G401.6 (cell line): ENCODE results near the gene SLIT3.

ENCODE experiments used
- FAIRE-seq: peaks from 2 replicates; lab custom pipeline; 2012; peaks lifted over from hg19 to GRCh38; lab: Jason Lieb, UNC

Gene SLIT3

DNA sequence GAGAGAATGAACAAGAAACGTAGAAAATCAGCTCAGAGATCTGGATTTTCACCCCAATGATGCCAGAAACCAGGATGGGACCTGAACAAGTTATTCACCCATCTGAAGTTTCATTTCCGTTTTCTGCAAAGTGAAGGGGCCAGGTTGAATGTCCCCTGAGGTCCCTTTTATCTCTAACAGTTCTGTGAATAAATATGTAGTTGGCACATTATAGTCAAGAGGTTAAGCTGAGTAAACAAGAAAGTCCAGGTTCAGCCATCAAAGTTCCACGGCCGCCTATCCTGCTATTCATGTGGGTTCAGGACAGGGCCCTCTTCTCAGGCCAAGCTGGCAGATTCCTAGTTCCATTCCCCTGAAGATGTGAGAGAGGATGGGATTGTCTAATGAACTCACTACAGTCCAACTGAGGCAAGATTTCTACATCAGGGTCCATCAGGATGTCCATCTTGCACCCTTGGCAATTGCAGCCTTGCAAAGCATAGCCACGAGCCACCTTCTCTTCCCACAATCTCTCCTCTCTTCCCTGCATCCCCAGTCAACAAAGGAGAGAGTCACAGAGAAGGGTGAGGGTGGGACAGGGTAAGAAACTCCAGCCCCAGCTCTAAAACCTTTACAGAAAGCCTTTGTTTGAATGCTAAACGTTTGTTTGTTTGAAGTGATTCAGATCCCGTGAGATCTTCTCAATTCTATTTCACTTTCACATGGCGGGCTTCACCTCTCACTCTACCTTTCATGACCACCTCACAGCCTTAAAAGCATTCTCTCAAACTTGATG is 311.0 kb downstream of the SLIT3 start:
- no peak for FAIRE-seq

DNA sequence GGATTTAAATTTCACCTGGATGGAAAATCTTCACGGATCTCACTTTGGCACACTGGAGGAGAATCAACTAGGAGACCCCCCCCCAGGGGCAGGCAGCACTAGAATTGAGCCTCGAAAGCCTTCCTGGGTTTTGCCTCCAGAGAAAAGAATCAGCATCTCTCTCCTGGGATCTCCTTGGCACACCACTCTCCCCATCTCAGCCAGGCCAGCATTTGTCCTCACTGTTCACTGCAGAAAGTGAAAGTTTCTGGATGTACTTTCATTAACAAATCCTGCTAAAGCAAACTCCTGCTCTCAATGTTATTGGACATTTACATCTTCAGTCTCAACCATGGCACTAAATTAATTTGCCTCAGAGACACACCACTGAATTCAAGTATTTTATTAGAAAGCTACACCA is 312.2 kb downstream of the SLIT3 start:
- FAIRE-seq: no peak

DNA sequence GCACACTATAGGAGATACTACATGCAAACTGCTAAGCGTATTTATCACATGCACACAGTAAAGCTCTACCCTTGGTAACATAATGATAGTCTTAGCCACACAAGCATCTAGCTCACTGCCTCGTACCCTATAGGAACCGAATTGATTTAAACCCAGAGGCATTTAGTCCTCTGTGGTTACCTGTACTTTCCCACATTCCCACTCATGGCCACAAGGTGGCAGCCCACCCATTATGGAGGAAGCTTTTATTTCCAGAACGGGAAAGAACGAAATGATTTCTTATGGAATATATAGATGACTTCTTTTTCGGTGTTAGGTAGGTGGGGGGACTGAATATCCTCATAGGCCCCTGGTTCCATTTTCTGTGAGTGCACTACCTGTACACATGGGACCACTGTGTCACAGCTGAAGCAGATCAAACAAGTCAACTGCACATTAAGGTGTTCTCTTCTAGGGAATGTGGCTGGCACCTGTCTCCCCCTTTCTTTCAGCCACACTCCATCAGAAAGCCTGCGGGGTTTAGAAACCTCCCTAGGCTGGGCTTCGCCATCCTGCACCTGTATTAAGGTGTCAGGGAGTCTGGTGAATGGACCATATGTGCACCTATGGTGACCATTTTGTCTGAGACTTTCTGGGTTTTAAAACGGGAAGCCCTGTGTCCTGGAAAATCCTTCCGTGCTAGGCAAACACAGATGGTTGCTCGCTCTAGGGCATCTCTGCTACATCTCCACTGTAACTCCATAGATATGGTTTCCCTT is 313.2 kb downstream of the SLIT3 start:
- peak; percentile 23 for FAIRE-seq

DNA sequence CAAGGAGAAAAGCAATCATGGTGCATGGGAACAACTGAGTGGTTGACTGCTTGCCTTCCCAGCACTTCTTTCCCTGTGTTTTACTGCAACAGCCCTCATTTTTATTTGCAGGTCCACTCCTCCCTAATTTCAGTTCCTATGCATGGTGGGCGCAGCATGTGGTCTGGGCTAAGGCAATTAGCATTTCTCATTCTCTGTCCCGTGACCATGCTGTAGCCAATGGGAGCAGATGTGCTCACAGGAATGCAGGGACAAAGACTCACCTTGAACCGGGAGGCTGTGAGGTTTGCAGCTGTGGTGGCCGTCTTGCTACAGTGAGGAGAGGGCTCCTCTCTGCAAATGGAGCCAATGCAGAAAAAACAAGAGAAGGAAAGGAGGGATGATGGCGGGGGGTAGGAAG is 315.5 kb downstream of the SLIT3 start:
- FAIRE-seq: no peak

DNA sequence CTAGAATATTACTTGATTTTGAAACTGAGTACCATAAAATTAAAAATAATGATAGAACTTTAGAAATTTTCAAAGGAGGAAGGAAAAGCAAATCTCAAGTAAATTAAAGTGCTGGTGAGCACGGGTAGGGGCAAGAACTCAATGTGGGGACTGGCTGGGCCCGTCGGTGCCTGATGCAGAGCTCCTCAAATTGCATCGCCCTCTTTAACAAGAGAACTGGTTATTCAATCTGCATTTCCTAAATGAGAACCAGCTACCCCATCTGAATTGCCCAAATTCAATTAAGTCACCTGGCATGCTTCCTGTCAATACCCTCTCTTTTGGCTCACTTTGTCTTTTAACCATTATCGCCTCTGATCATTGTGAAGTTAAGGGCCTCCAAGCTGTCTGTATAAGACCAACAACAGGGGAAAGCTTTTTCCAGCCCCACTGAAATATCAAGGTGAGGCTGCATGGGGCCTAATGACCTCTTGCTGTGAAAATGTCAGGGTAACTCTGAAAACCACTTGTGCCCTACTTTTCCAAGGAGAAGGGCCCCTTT is 316.7 kb downstream of the SLIT3 start:
- FAIRE-seq: no peak

DNA sequence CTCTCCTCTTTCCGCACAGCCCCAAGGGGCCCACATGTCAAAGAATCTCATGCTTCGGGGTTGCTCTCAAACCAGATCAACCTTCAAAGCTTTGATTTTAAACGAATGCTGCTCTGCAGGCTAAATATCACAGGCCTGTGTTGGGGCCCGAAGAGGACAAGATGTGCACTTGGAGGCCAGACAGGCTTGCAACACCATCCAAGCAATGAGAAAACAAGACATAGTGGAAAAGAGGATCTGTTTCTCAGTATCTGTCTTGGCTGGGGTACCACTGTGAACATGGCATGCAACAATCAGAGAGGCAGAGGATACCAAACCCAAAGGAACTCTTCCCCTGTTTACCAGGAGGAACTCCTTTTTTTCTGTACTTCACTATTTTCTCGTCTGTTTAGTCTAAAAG is 321.8 kb downstream of the SLIT3 start:
- no peak for FAIRE-seq

DNA sequence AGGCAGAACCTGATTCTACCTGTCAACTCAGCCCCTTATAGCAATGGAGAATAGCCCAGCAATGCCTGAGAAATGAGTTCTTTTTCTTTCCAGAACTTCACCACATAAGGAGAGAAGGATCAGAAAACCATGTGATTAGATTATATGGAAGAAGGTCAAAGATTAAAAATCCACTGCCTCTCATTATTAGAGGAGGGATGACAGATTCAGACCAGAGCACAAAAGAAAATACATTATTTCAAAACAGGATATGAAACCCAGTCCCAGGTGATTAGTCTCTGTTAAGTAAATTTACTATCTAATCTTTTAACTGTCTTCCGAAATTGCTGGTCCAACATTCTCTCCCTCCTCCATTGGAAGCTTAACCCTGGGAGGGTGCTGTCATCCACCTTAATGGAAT is 322.4 kb downstream of the SLIT3 start:
- FAIRE-seq: no peak

DNA sequence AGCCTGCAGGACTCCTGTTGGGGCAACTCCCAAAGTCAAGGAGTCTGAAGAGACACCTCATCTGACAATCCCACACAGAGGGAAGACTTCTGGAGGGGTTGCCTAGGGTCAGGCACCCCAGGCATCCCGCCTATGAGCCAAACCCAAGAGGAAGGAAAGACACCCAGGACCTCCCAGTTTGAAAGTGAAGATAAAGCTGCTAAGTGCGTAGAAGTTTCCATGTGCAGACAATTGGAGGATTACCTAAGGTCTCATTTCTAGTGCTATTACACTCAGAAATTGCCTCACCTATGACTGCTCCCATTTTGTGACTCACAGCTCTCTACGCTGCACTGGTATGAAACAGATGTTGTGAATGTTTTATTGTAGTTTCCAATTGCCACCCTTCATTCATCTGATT is 322.9 kb downstream of the SLIT3 start:
- no peak for FAIRE-seq

DNA sequence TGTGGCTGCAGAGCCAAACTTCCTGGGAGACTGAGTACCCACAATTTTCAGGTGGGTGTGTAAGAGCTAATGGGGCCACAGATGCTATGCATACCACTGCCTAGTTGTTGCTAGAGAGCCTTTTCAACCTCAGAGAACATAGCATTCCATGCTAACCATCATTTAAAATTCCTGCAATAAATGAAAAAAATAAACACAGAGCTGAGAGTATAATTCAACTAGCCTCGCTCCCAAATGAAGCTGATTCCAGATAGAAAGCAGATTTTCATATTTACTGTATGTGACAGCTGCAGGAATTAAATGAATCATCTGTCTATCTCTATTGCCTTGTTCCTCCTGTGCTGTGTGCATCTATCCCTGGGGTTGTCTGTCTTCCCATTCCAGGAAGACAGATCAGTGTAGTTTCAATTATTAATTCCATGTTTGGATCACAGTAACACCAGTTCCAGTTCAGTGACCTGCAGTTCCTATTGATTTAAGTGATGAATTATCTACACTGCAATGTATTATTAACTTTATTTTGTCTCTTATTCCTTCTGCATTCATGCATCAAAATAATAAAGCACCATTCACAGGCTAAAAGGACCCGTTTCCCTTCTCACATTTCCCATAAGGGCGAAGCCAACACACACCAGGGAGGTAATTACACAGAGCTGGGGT is 324.5 kb downstream of the SLIT3 start:
- no peak for FAIRE-seq

DNA sequence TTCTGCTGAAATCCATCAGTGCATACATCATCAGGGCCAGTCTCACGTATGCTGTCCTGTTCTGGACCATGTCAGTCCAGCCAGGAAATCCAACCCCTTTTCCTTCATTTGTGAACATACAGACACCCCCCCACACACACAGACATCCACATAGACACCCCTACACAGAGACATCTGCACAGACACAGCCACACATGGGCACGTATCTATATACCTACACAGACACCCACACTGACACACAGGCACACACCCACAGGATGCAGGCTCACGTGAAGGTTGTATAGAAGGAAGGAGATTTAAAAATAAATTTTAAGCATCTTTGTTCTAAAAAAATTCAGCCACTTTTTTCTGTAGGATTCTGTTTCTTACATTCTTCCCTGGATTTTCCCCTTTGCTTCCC is 325.6 kb downstream of the SLIT3 start:
- no peak for FAIRE-seq

DNA sequence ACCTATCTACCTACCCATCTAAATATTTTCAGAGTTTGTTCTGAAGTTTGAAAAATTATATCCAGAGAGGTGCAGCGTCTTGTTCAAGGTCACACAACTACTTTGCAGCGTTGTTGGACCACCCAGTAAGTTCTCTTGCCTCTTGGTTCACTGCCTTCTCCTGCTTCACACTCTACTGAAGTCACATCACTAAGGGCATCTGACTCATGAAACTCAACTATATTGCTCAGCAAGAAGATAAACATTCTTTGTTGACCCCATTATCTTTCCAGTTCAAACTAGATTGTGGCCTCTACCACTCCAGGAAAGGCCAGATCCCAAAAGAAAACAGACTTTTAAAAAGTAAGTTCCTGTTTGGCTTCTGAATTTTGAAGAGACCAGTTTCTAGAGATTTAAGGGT is 326.9 kb downstream of the SLIT3 start:
- FAIRE-seq: no peak

DNA sequence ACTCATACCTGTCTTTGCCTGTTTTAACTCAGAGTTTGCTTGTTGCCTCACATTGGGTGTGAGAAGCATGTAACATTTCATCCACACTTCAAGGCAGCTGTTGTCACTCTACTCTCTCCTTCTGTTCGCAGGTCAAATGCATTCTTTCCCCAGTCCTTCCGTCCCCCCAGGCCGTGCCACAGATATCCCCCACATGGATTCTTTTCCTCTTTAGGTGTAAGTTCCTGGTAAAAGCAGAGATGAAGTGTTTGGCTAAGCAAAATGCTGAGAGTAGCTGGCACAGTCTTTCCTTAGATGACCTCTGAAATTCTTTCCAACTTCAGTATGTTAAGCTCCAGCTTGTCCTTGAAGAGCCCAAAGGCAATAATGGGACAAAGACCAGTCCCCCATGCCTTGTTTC is 328.2 kb downstream of the SLIT3 start:
- no peak for FAIRE-seq

DNA sequence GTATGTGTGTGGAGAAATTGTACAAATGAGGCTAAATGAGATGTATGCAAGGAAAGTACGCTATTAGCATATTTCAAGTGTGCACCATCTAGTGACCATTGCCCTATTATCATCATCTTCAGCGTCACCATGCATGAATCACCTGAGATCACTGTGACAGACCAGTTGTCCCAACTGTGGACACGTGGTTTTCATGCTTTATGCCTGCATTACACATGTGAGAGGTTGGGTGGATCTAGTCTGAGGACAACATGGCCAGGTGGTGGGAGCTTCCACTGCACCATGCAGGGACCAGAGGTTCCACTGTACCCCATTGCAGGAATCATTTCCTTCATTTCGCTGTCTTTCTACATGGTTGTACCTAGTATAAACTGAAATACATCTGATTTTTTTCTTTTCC is 329.8 kb downstream of the SLIT3 start:
- FAIRE-seq: no peak

DNA sequence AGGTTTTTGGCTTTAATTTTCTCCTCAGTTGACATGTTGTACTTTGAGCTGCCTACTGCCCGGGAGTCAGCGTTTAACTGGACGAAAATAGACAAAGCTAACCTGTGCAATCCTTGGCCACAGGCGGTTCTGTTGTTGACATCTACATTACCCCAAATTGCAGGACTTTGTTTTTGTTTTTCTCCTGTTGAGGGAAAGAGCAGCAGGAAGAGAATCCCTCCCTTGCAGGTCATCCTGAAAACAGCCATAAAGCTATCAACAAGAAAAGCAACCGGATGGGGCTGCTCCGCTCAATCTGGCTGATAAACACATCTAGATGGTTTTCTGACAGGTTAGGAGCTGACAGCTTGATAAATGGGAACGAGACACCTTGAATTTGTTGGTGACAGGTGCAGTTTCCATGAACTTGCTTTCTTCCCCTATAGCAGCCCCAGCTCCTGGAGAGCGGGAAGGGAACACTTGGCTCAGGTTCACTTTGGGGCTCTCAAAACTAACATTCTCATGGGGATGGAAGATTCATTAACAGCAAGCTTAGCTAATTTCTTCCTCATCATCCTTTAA is 331.5 kb downstream of the SLIT3 start:
- no peak for FAIRE-seq

DNA sequence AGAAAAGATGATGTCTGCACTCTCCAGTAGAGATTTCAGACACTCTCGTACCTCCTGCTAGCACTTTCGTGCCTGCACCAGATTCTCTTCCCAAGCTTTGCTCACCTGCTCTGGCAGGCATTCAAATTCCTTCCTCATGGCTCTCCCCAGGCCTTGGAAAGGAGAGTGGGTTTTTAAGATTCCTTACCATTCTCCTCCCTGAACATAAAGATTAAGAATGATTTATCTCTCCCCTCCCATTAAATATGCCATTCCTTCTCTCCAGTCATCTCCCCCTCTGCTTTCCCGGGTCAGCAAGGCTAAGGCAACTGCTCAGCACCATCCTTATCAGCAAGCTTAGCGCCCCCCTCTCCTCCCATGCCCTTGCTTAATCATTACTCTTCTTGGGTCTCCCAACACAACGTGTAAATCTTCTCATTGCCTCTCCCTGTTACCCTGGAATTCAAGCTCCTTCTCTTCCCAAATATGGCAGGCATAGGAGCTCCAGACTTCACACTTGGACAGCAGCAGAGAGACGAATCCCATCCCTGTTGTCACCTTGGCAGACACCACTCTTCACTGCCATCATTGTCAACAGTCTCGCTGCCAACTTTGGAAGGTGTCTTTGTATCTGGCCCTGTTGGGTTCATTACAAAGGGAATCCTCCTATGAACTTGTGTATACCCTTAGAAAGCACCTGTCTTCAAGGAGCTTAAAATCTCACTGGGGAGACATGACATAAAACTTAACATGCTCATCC is 332.9 kb downstream of the SLIT3 start:
- FAIRE-seq: no peak

DNA sequence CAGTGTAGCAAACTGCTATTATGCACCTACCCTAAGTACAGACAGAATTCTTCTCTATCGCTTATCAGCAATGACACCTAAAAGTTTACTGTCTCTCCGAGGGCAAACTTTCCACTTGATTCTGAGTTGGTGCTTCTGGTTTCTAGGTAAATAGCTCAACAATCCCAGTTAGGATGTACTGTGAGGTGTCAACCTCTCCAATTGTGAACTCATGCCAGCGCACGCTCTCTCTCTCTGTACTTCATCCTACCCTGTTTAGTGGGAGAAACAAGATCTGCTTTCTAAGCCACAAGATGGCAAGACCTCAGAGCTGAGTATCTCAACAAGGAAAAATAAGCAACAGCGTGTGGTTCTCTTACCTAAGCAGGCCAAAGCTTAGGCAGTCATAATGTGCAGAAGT is 335.3 kb downstream of the SLIT3 start:
- FAIRE-seq: no peak

DNA sequence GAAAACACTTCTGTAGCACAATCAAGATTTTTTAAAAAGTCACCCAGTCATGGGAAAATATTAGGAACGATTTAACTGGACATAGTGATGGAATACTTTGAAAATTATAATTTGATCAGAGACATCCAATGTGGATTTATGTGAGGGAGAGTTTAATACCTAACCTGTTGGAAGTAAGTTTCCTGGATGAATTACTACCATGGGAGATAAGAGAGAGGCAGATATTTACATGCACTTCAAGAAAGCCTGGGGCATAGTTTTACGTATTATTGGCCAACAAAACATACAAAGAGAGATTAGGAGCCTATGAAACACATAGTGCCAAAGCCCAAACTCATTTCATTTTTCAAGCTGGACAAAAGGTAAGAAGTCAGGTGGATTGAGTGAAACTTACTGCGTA is 336.8 kb downstream of the SLIT3 start:
- FAIRE-seq: no peak

DNA sequence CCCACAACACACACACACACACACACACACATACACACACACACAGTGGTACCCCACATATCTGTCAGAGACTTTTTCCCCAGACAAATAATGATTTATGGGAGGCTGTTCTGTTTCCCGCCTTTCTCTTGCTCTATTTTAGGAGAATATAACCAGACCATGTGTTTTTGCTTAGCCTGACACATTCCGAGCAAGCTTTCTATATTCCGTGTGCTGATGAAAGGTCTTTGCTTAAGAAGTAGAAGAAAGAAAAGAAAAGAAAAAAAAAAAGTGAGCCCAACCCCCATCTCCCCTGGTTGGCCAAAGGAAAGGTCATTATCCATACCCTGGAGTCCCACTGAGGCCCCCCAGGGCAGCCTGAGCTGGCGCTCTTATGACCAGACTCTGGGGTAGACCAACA is 338.6 kb downstream of the SLIT3 start:
- no peak for FAIRE-seq

DNA sequence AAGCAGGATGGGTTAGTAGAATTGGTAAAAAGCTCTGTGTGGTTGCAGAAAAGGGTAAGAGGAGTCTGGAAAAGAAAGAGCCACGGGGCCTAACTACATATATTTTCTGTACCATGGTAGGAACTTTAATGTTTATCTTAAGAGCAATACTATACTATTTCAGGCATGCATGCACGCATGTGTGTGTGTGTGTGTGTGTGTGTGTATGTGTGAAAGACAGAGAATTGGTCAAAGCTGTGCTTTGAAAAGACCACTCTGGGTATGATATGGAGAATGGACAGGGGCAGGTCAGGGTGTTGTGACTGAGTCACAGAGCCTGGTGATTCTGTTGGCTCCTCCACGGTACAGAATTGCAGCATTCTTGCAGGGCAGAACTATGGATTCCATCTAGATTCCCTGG is 339.3 kb downstream of the SLIT3 start:
- no peak for FAIRE-seq

DNA sequence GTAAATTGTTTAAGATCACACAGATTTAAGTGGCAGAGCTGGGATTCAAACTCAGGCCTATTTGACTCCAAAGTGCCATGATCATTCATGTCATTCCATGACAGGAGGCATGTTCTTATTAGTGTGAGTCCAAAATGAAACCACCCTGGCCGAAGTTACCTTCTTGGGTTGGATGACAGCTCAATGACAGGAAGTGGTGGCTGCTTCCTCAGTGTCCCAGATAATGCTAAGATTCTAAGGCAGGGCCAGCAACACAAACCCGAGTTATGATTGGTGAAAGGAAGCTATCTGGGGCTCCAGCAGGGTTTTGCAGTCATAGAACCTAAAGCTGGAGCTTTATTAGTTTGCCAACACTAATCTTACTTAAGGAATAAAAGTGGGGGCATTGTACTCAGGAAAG is 340.4 kb downstream of the SLIT3 start:
- no peak for FAIRE-seq

DNA sequence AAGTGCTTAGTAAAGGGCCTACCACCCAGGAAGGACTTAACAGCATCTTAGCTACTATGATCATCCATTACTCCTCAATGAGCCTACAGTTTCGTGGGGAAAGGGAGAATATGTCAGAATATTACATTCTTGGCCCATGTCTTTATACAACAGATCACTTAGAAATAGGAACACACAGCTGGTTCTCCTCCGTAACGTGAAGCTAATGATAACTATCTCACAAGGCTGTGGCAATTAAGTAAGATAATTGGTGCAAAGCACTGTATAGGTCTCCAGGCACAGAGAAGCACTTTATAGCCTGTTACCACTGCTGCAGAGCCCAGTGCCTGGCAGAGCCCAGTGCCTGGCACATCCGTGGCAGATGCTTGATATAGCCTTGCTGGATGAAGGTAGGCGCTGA is 347.6 kb downstream of the SLIT3 start:
- FAIRE-seq: no peak

DNA sequence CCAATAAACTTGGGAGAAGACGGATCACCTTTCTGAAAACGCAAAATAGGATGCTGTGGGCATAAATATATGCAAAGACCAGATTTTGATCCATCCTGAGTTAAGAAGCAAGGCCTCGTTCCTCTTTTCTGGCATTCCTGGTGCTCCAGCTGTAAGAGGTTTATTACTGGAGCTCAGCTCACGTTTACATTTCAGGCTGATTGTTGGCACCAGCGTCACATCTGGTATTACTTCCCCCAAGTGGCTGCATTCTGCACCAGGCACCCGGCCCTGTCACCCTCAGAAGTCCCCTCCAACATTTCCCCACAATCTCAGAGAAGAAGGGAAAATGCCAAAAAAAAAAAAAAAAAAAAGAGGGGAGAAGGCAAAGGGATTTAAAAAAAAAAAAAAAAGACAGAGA is 348.7 kb downstream of the SLIT3 start:
- FAIRE-seq: no peak
